Caco-2 (cell line): ENCODE results near the gene STT3A. TPM values are rescaled to one million over a fixed set of nuclear protein-coding genes. Genes with fewer than 3 reads are reported as not detected.

ENCODE experiments used
- BruUV-seq: library from RNA; stranded (reverse); fragments of 400-500 nt; replicated peaks from 2 replicates; lab custom pipeline; 2021; lab: Mats Ljungman, UMichigan
- CTCF ChIA-PET: fragments of 300-600 bp; sonication (Branson Sonifier 250); formaldehyde crosslinking; loops from one replicate; lab custom pipeline; 2022; ENCODE audit warnings: antibody characterized with exemption; lab: Charles Lee
- POLR2A ChIA-PET: fragments of 300-600 bp; sonication (Branson Sonifier 250); formaldehyde crosslinking; loops from one replicate; lab custom pipeline; 2022; ENCODE audit warnings: antibody characterized with exemption; lab: Charles Lee
- DNase-seq, 2 experiments: peaks; one replicate each; pipeline versions ENCODE4 v3.0.0 to v3.0.0-alpha.2; 2020 to 2022
- H3K27me3 ChIP-seq: replicated peaks from 2 replicates; pipeline ENCODE4 v1.6.0; 2011; ENCODE audit warnings: low read length; ENCODE audit not compliant: control insufficient read depth, insufficient read depth
- H3K36me3 ChIP-seq: 2 replicates; pipeline ENCODE4 v1.5.1; 2011; ENCODE audit warnings: low read length; ENCODE audit not compliant: control insufficient read depth, insufficient read depth
- H3K4me1 ChIP-seq: fragments of 250-450 bp; sonication (Bioruptor Pico); 2 replicates; pipeline ENCODE4 v1.5.1; 2020; ENCODE audit warnings: mild to moderate bottlenecking
- H3K4me3 ChIP-seq: 2 replicates; pipeline ENCODE4 v1.5.1; 2011; ENCODE audit warnings: low read depth, mild to moderate bottlenecking, control low read depth, low read length
- H3K9me3 ChIP-seq: fragments of 250-450 bp; sonication (Bioruptor Pico); 2 replicates; pipeline ENCODE4 v1.5.1; 2020; ENCODE audit warnings: mild to moderate bottlenecking, moderate library complexity
- H3K27ac Mint-ChIP-seq: one replicate; pipeline ENCODE4 v1.8.0; 2022; ENCODE audit warnings: mixed read lengths; ENCODE audit not compliant: unreplicated experiment
- H3K27me3 Mint-ChIP-seq: one replicate; pipeline ENCODE4 v1.8.0; 2022; ENCODE audit warnings: mixed read lengths; ENCODE audit not compliant: insufficient read depth, unreplicated experiment
- H3K36me3 Mint-ChIP-seq: one replicate; pipeline ENCODE4 v1.8.0; 2022; ENCODE audit warnings: mild to moderate bottlenecking, mixed read lengths; ENCODE audit not compliant: insufficient read depth, unreplicated experiment
- H3K4me1 Mint-ChIP-seq: one replicate; pipeline ENCODE4 v1.8.0; 2022; ENCODE audit warnings: low read depth, mixed read lengths; ENCODE audit not compliant: unreplicated experiment
- H3K4me3 Mint-ChIP-seq: one replicate; pipeline ENCODE4 v1.8.0; 2022; ENCODE audit warnings: mild to moderate bottlenecking, moderate library complexity, mixed read lengths; ENCODE audit not compliant: unreplicated experiment
- H3K9me3 Mint-ChIP-seq: one replicate; pipeline ENCODE4 v1.8.0; 2022; ENCODE audit warnings: mixed read lengths; ENCODE audit not compliant: unreplicated experiment
- CTCF ChIP-seq, 2 experiments: fragments of 200-600 bp in 1 of 2; IDR thresholded peaks; 1 replicate in 1 of 2; 2 replicates in 1 of 2; pipeline versions ENCODE4 v1.5.1 to v1.8.0; 2011 to 2022; ENCODE audit warnings: antibody characterized with exemption in 1 of 2, control low read depth in 1 of 2, inconsistent platforms in 1 of 2, low read depth in 1 of 2, low read length in 1 of 2, mild to moderate bottlenecking in 1 of 2, moderate library complexity in 1 of 2; ENCODE audit not compliant: insufficient read depth in 1 of 2, severe bottlenecking in 1 of 2, unreplicated experiment in 1 of 2
- intact Hi-C: fragments of 100-400 bp; cut with micrococcal nuclease; formaldehyde crosslinking; loops from one replicate; pipeline ENCODE4 v1.10.0; 2022; ENCODE audit not compliant: unreplicated experiment
- total RNA-seq: library from RNA; stranded (reverse); gene quantifications from 2 replicates; pipeline ENCODE4 v1.2.3, GENCODE V29; 2022

The STT3A gene
- total RNA-seq, 1 experiment from 2014 or later = 517 TPM

GRCh38 chr11:125594958-125595357 lies 2.3 kb downstream of the STT3A start:
- H3K4me1 Mint-ChIP-seq = peaks cover 23% of the 10 kb centered on the region
- Histone ChIP-seq H3K4me3 (no peak overlapping the region), H3K4me1 (peaks cover 11% of the 10 kb centered on the region), H3K36me3 (no peaks in the 10 kb centered on the region), H3K9me3 (no peaks in the 10 kb centered on the region), H3K27me3 (no peaks in the 10 kb centered on the region)
- H3K9me3 Mint-ChIP-seq = no peaks in the 10 kb centered on the region
- CTCF ChIA-PET = no interaction called here
- BruUV-seq = no TSS peak
- H3K4me3 Mint-ChIP-seq = peak overlapping the region; percentile 98
- peak overlapping the region; percentile 99 for H3K27ac Mint-ChIP-seq
- intact Hi-C loops = loop anchor here (10.0 kb wide), 1 partner anchor 670 kb away; the partner anchor contains the start of genes FOXRED1 and SRPRA
- H3K36me3 Mint-ChIP-seq = peaks cover 84% of the 10 kb centered on the region
- DNase-seq = no peak
- TF ChIP-seq CTCF (IDR thresholded peaks at IDR 0.05; ENCODE audit: insufficient read depth in 1 of 2, low read depth in 1 of 2, low read length in 1 of 2, severe bottlenecking in 1 of 2, unreplicated experiment in 1 of 2) = no peak
- no peaks in the 10 kb centered on the region for H3K27me3 Mint-ChIP-seq
- POLR2A ChIA-PET = no interaction called here

- intact Hi-C loops = no loop called here
- DNase-seq = no peak
- Histone ChIP-seq H3K27me3 (no peaks in the 10 kb centered on the region), H3K9me3 (no peaks in the 10 kb centered on the region), H3K36me3 (peaks cover 7% of the 10 kb centered on the region), H3K4me3 (no peak overlapping the region), H3K4me1 (peaks cover 11% of the 10 kb centered on the region)
- ChIA-PET CTCF (no interaction called here), POLR2A (interaction anchor here (1.1 kb wide), 1 partner anchor 23 kb away, joined by 3 read pairs; no protein-coding TSS in a partner anchor)
- Mint-ChIP-seq H3K4me1 (peaks cover 11% of the 10 kb centered on the region), H3K36me3 (peaks cover 98% of the 10 kb centered on the region), H3K27me3 (no peaks in the 10 kb centered on the region), H3K9me3 (no peaks in the 10 kb centered on the region), H3K4me3 (no peak overlapping the region), H3K27ac (no peak overlapping the region)
- BruUV-seq = no TSS peak
- TF ChIP-seq CTCF (IDR thresholded peaks at IDR 0.05; ENCODE audit: insufficient read depth in 1 of 2, low read depth in 1 of 2, low read length in 1 of 2, severe bottlenecking in 1 of 2, unreplicated experiment in 1 of 2) = no peak
Observed at GRCh38 chr11:125600663-125601062, 8.0 kb downstream of the STT3A start.

DNA sequence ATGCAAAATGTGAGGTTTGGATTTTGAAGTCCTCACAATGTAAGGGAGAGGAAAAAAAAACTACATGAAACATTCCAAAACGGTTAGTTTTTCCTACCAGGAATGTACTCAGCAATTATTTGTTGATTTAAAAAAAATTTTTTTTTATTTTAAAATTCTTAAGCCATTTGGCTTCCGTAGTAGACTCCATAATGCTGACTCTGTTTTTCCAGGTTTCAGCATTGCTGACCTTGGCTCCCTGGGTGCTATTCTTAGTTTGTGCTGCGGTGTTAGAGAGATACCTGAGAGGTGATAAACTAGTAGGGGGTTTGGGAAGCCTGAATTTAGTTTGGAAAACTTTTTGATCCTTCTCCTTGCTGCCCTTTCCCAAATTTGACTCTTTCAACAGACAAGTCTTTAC lies 10.6 kb downstream of the STT3A start:
- Histone ChIP-seq H3K27me3 (no peaks in the 10 kb centered on the region), H3K36me3 (peaks cover 15% of the 10 kb centered on the region), H3K9me3 (no peaks in the 10 kb centered on the region), H3K4me1 (peaks cover 10% of the 10 kb centered on the region), H3K4me3 (no peak overlapping the region)
- ChIA-PET CTCF (no interaction called here), POLR2A (no interaction called here)
- Mint-ChIP-seq H3K36me3 (peaks cover 98% of the 10 kb centered on the region), H3K27me3 (no peaks in the 10 kb centered on the region), H3K4me1 (peaks cover 9% of the 10 kb centered on the region), H3K9me3 (no peaks in the 10 kb centered on the region), H3K4me3 (no peak overlapping the region), H3K27ac (no peak overlapping the region)
- DNase-seq = no peak
- intact Hi-C loops = no loop called here
- BruUV-seq = no TSS peak
- no peak for TF ChIP-seq CTCF (IDR thresholded peaks at IDR 0.05; ENCODE audit: insufficient read depth in 1 of 2, low read depth in 1 of 2, low read length in 1 of 2, severe bottlenecking in 1 of 2, unreplicated experiment in 1 of 2)
